Measurements from ENCODE around the gene C10orf95. TPM values are rescaled to one million over a fixed set of nuclear protein-coding genes. Genes with fewer than 3 reads are reported as not detected.

Gene C10orf95
- total and polyA plus RNA-seq, 10 of the 15 experiments (the other 5 are each of a cell fraction or from before 2014, with no cell fraction given): 0.06 to 1.1 (median 0.31) TPM

DNA sequence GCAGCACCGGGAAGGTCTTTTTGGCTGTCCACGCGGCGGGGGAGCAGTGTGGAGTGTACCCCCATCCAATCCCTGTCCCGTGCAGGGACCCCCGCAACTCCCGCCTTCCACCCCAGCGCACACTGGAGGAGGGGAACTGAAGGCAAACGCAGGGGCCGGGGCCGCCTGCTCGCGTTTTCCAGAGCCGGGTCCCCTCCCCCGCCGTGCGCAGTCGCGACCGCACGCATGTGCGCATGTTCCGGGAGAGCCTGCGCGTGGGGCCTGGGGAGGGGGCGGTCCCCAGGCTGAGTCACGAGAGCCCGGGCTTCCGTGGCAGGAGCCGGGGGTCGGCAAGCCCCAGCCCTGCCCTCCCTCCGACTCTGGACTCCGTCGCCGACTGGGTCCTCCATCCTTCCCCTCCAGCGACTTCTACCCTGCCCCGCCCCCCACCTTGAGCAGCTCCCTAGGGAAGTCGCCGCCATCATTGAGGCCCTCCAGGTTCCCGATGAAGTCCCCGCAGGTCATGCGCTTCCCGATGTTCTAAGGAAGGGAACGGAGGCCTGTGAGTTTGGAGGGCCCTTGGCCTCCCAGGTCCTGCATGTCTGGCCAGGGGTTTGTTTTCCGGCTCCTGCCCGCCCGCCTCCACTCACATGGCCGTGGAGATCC, 40.8 kb downstream of the C10orf95 start (continued):
- TF ChIP-seq, protein P1, sequence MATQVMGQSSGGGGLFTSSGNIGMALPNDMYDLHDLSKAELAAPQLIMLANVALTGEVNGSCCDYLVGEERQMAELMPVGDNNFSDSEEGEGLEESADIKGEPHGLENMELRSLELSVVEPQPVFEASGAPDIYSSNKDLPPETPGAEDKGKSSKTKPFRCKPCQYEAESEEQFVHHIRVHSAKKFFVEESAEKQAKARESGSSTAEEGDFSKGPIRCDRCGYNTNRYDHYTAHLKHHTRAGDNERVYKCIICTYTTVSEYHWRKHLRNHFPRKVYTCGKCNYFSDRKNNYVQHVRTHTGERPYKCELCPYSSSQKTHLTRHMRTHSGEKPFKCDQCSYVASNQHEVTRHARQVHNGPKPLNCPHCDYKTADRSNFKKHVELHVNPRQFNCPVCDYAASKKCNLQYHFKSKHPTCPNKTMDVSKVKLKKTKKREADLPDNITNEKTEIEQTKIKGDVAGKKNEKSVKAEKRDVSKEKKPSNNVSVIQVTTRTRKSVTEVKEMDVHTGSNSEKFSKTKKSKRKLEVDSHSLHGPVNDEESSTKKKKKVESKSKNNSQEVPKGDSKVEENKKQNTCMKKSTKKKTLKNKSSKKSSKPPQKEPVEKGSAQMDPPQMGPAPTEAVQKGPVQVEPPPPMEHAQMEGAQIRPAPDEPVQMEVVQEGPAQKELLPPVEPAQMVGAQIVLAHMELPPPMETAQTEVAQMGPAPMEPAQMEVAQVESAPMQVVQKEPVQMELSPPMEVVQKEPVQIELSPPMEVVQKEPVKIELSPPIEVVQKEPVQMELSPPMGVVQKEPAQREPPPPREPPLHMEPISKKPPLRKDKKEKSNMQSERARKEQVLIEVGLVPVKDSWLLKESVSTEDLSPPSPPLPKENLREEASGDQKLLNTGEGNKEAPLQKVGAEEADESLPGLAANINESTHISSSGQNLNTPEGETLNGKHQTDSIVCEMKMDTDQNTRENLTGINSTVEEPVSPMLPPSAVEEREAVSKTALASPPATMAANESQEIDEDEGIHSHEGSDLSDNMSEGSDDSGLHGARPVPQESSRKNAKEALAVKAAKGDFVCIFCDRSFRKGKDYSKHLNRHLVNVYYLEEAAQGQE (IDR thresholded peaks at IDR 0.05; ENCODE audit: low read depth, low read length): no peak
- no peak for TF ChIP-seq RAD51 (IDR thresholded peaks at IDR 0.05)
- no peak for TF ChIP-seq NFXL1 (IDR thresholded peaks at IDR 0.05; ENCODE audit: borderline replicate concordance)
- TF ChIP-seq PML (IDR thresholded peaks at IDR 0.05; ENCODE audit: low read length): no peak
- no peak for TF ChIP-seq PAX5 (IDR thresholded peaks at IDR 0.05; ENCODE audit: borderline replicate concordance, low read depth, low read length)
- TF ChIP-seq MYB (IDR thresholded peaks at IDR 0.05; ENCODE audit: borderline replicate concordance, low read depth, low read length): no peak
- TF ChIP-seq RB1 (IDR thresholded peaks at IDR 0.05; ENCODE audit: borderline replicate concordance): no peak
- peak; percentile 79 for TF ChIP-seq MEF2B (IDR thresholded peaks at IDR 0.05; ENCODE audit: partially characterized antibody, poor library complexity, severe bottlenecking)
- no peak for TF ChIP-seq KDM1A (IDR thresholded peaks at IDR 0.05; ENCODE audit: borderline replicate concordance)
- no peak for TF ChIP-seq GABPA (IDR thresholded peaks at IDR 0.05; ENCODE audit: low read depth)
- no peak for TF ChIP-seq CBX3 (IDR thresholded peaks at IDR 0.05; ENCODE audit: borderline replicate concordance, low read depth)
- no peak for TF ChIP-seq BMI1 (IDR thresholded peaks at IDR 0.05; ENCODE audit: borderline replicate concordance)
- TF ChIP-seq MEF2A (IDR thresholded peaks at IDR 0.05; ENCODE audit: insufficient read depth, low read depth, low read length): no peak
